ENCODE results near the gene PGS1.

Gene PGS1

DNA sequence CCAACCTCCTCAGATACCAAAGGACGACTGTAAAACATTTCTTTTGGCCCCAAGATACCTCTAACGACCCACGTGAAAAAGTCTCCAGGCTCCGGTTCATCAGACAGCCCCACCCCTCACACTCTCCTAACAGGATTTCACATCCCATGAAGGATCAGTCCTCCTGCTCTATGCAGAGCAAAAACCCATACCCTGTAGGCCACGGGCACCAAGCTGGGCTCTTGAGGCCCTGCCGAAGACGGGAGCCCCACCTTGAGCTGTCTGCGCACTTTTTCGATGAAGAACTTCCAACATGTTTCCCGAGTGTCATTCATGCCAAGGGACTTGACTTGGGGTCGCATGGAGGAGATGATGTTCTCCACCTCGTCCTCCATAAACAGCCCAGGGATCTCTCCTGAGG, 89.9 kb downstream of the PGS1 start:
- Histone ChIP-seq H3K4me1 (ENCODE audit: control insufficient read depth in 1 of 2, insufficient read depth in 1 of 2, low read depth in 1 of 2, low read length in 1 of 2) (no peaks in the 10 kb centered on the region), H3K27ac (no peak overlapping the region), H3K27me3 (no peaks in the 10 kb centered on the region), H3K4me3 (ENCODE audit: low read depth in 1 of 2, low read length in 1 of 2) (no peak overlapping the region), H3K9me3 (no peaks in the 10 kb centered on the region), H3K36me3 (no peaks in the 10 kb centered on the region)
- TF ChIP-seq, protein P1, sequence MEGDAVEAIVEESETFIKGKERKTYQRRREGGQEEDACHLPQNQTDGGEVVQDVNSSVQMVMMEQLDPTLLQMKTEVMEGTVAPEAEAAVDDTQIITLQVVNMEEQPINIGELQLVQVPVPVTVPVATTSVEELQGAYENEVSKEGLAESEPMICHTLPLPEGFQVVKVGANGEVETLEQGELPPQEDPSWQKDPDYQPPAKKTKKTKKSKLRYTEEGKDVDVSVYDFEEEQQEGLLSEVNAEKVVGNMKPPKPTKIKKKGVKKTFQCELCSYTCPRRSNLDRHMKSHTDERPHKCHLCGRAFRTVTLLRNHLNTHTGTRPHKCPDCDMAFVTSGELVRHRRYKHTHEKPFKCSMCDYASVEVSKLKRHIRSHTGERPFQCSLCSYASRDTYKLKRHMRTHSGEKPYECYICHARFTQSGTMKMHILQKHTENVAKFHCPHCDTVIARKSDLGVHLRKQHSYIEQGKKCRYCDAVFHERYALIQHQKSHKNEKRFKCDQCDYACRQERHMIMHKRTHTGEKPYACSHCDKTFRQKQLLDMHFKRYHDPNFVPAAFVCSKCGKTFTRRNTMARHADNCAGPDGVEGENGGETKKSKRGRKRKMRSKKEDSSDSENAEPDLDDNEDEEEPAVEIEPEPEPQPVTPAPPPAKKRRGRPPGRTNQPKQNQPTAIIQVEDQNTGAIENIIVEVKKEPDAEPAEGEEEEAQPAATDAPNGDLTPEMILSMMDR (IDR thresholded peaks at IDR 0.05) = no peak

GRCh38 chr17:78469443-78469842, 91.0 kb downstream of the PGS1 start:
- TF ChIP-seq, protein P1 (IDR thresholded peaks at IDR 0.05) = no peak
- no peaks in the 10 kb centered on the region for H3K4me1 ChIP-seq (ENCODE audit: control insufficient read depth in 1 of 2, insufficient read depth in 1 of 2, low read depth in 1 of 2, low read length in 1 of 2)
- peaks cover 1% of the 10 kb centered on the region for H3K27me3 ChIP-seq
- H3K4me3 ChIP-seq (ENCODE audit: low read depth in 1 of 2, low read length in 1 of 2) = no peak overlapping the region
- no peaks in the 10 kb centered on the region for H3K36me3 ChIP-seq
- no peak overlapping the region for H3K27ac ChIP-seq
- no peaks in the 10 kb centered on the region for H3K9me3 ChIP-seq

- TF ChIP-seq, protein P1 (IDR thresholded peaks at IDR 0.05) = no peak
- Histone ChIP-seq H3K36me3 (no peaks in the 10 kb centered on the region), H3K9me3 (no peaks in the 10 kb centered on the region), H3K27ac (no peak overlapping the region), H3K4me3 (ENCODE audit: low read depth in 1 of 2, low read length in 1 of 2) (no peak overlapping the region), H3K27me3 (peaks cover 6% of the 10 kb centered on the region), H3K4me1 (ENCODE audit: control insufficient read depth in 1 of 2, insufficient read depth in 1 of 2, low read depth in 1 of 2, low read length in 1 of 2) (no peaks in the 10 kb centered on the region)
These were observed 93.2 kb downstream of the PGS1 start for GRCh38 chr17:78471635-78472034.

DNA sequence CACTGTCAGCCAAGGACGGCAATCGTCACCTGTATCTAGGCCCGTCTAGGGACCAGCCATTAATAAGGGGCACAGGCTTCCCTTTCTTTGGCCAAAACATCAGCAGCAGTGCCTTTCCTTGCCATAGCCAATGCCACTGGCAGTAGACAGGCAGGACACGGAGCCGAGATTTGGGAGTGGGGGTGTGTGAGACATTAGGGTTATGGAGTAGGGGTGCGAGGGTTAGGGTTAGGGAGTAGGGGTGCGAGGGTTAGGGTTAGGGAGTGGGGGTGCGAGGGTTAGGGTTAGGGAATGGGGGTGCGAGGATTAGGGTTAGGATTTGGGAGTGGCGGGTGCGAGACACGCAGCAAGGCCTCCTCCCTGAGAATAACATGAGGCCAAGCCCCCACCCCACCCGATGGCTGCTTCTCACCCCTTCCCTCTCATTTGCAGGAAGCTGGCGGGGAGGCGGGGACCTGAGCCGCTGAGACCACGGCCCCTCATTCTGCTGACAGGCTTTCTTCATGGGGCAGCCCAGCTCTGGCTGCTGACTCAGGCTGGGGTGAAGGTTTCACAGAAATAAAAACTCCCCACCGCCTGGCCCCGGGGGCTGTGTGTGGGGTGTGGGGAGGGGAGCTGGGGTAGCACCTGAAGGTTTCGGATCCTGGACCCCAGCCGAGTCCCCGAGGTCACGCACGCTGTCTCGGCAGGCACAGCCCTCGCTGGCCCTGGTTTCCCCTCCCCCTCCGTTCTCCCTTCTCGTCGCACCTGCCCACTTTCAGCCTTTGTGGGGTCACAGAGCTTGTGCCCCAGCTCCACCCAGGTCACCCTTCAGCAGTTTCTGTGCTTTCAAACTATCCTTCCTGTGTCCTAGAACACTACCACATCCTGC, 93.8 kb downstream of the PGS1 start:
- H3K4me3 ChIP-seq (ENCODE audit: low read depth in 1 of 2, low read length in 1 of 2) = no peak overlapping the region
- no peak overlapping the region for H3K27ac ChIP-seq
- no peaks in the 10 kb centered on the region for H3K4me1 ChIP-seq (ENCODE audit: control insufficient read depth in 1 of 2, insufficient read depth in 1 of 2, low read depth in 1 of 2, low read length in 1 of 2)
- H3K9me3 ChIP-seq = no peaks in the 10 kb centered on the region
- no peaks in the 10 kb centered on the region for H3K36me3 ChIP-seq
- TF ChIP-seq, protein P1 (IDR thresholded peaks at IDR 0.05) = no peak
- H3K27me3 ChIP-seq = peaks cover 6% of the 10 kb centered on the region

GRCh38 chr17:78473951-78474613, 95.6 kb downstream of the PGS1 start:
- Histone ChIP-seq H3K9me3 (no peaks in the 10 kb centered on the region), H3K4me1 (ENCODE audit: control insufficient read depth in 1 of 2, insufficient read depth in 1 of 2, low read depth in 1 of 2, low read length in 1 of 2) (no peaks in the 10 kb centered on the region), H3K27me3 (peaks cover 6% of the 10 kb centered on the region), H3K4me3 (ENCODE audit: low read depth in 1 of 2, low read length in 1 of 2) (no peak overlapping the region), H3K27ac (no peak overlapping the region), H3K36me3 (no peaks in the 10 kb centered on the region)
- TF ChIP-seq, protein P1 (IDR thresholded peaks at IDR 0.05) = no peak
